CD14-positive monocyte (primary cell): Measurements from ENCODE around the gene STRBP. TPM values are rescaled to one million over a fixed set of nuclear protein-coding genes. Genes with fewer than 3 reads are reported as not detected.

Experiments used
- DNase-seq, 3 donors: peaks; one replicate each; pipeline ENCODE4 v3.0.0-alpha.2; 2011 to 2022
- H2AFZ ChIP-seq: 2 replicates; pipeline ENCODE4 v1.6.0; 2012; ENCODE audit warnings: mild to moderate bottlenecking, low read depth, low read length, inconsistent platforms; ENCODE audit not compliant: insufficient read depth, poor library complexity, severe bottlenecking
- H3K27ac ChIP-seq, 2 donors: 1 replicate in 1 of 2; 2 replicates in 1 of 2; pipeline ENCODE4 v1.5.1; 2012 to 2013; ENCODE audit warnings: low read length in 2 of 2, control low read depth in 1 of 2, inconsistent platforms in 1 of 2, low read depth in 1 of 2, mild to moderate bottlenecking in 1 of 2
- H3K27me3 ChIP-seq, 2 donors: one replicate each; pipeline versions ENCODE4 v1.6.0 to v1.6.1; 2011 to 2013; ENCODE audit warnings: low read length in 2 of 2; ENCODE audit not compliant: control insufficient read depth in 2 of 2, insufficient read depth in 2 of 2
- H3K36me3 ChIP-seq, 2 donors: replicated peaks in 1 of 2; 1 replicate in 1 of 2; 2 replicates in 1 of 2; pipeline versions ENCODE4 v1.5.1 to v1.6.1; 2012 to 2013; ENCODE audit warnings: low read length in 2 of 2, control low read depth in 1 of 2, inconsistent platforms in 1 of 2, mild to moderate bottlenecking in 1 of 2; ENCODE audit not compliant: insufficient read depth in 2 of 2, control insufficient read depth in 1 of 2
- H3K4me1 ChIP-seq, 2 donors: 1 replicate in 1 of 2; 2 replicates in 1 of 2; pipeline versions ENCODE4 v1.5.1 to v1.6.1; 2012 to 2013; ENCODE audit warnings: low read length in 2 of 2, control low read depth in 1 of 2, inconsistent platforms in 1 of 2, mild to moderate bottlenecking in 1 of 2, moderate library complexity in 1 of 2; ENCODE audit not compliant: insufficient read depth in 2 of 2, control insufficient read depth in 1 of 2
- H3K4me2 ChIP-seq: replicated peaks from 2 replicates; pipeline ENCODE3; 2012; ENCODE audit warnings: low read length, moderate library complexity, mild to moderate bottlenecking; ENCODE audit not compliant: poor library complexity, severe bottlenecking; ENCODE audit errors: extremely low read depth
- H3K4me3 ChIP-seq, 3 experiments: fragments of 200-600 bp in 1 of 3; sonication (generic) in 1 of 3; replicated peaks in 1 of 3; 1 replicate in 2 of 3; 2 replicates in 1 of 3; pipeline ENCODE4 v1.5.1; 2011 to 2013; ENCODE audit warnings: low read length in 3 of 3, mild to moderate bottlenecking in 3 of 3, control low read depth in 2 of 3, low read depth in 2 of 3, inconsistent platforms in 1 of 3, moderate library complexity in 1 of 3
- H3K79me2 ChIP-seq: 2 replicates; pipeline ENCODE4 v1.6.0; 2012; ENCODE audit warnings: mild to moderate bottlenecking, control low read depth, inconsistent platforms, low read length, moderate library complexity; ENCODE audit not compliant: insufficient read depth
- H3K9ac ChIP-seq: 2 replicates; pipeline ENCODE4 v1.6.0; 2017; ENCODE audit warnings: low read length, mild to moderate bottlenecking; ENCODE audit not compliant: insufficient read depth, poor library complexity, severe bottlenecking
- H3K9me3 ChIP-seq, 2 donors: replicated peaks in 1 of 2; 1 replicate in 1 of 2; 2 replicates in 1 of 2; pipeline versions ENCODE4 v1.5.1 to v1.6.1; 2012 to 2013; ENCODE audit warnings: low read length in 2 of 2, control low read depth in 1 of 2; ENCODE audit not compliant: control insufficient read depth in 1 of 2, insufficient read depth in 1 of 2
- H4K20me1 ChIP-seq: 2 replicates; pipeline ENCODE4 v1.6.0; 2012; ENCODE audit warnings: mild to moderate bottlenecking, low read length, control low read depth, moderate library complexity; ENCODE audit not compliant: insufficient read depth
- H3K27ac Mint-ChIP-seq, 7 donors: one replicate each; pipeline ENCODE4 v1.8.0; 2020; ENCODE audit warnings: mild to moderate bottlenecking in 7 of 7, mixed read lengths in 7 of 7, moderate library complexity in 6 of 7, inconsistent platforms in 2 of 7
- H3K27me3 Mint-ChIP-seq, 3 donors: one replicate each; pipeline ENCODE4 v1.8.0; 2021 to 2022; ENCODE audit warnings: low read depth in 3 of 3, mild to moderate bottlenecking in 3 of 3, mixed read lengths in 3 of 3, moderate library complexity in 3 of 3, inconsistent platforms in 1 of 3
- H3K36me3 Mint-ChIP-seq, 2 donors: one replicate each; pipeline ENCODE4 v1.8.0; 2020; ENCODE audit warnings: mixed read lengths in 2 of 2, inconsistent platforms in 1 of 2, mild to moderate bottlenecking in 1 of 2
- H3K4me1 Mint-ChIP-seq: one replicate; pipeline ENCODE4 v1.8.0; 2020; ENCODE audit warnings: mild to moderate bottlenecking, mixed read lengths
- H3K4me3 Mint-ChIP-seq, 2 donors: one replicate each; pipeline ENCODE4 v1.8.0; 2020; ENCODE audit warnings: mild to moderate bottlenecking in 2 of 2, mixed read lengths in 2 of 2, moderate library complexity in 1 of 2
- H3K9me3 Mint-ChIP-seq, 7 donors: one replicate each; pipeline ENCODE4 v1.8.0; 2020 to 2022; ENCODE audit warnings: mixed read lengths in 7 of 7, mild to moderate bottlenecking in 6 of 7, moderate library complexity in 6 of 7, inconsistent platforms in 2 of 7
- CTCF ChIP-seq: fragments of 200-600 bp; IDR thresholded peaks from one replicate; pipeline ENCODE4 v1.8.0; 2022; ENCODE audit warnings: antibody characterized with exemption, mild to moderate bottlenecking
- WGBS: methylation state at CpG from one replicate; pipeline ENCODE4 v1.1.5; 2013; ENCODE audit warnings: missing lambda C conversion rate; ENCODE audit not compliant: insufficient coverage; 5-methylcytosine and 5-hydroxymethylcytosine counted together
- intact Hi-C, 2 donors: fragments of 100-400 bp; cut with micrococcal nuclease; formaldehyde crosslinking; loops; one replicate each; pipeline versions ENCODE4 v1.15.0 to v1.15.1; 2023
- polyA plus RNA-seq, 3 donors: library from polyadenylated mRNA; depleted of rRNA in 1 of 3; unstranded in 2 of 3; stranded (reverse) in 1 of 3; fragments of 300-500 nt in 2 of 3; fragments of >200 nt in 1 of 3; fragmentation: Illumina TruSeq in 2 of 3; gene quantifications; 1 replicate in 2 of 3; 2 replicates in 1 of 3; pipeline ENCODE4 v1.2.3, GENCODE V29; 2012 to 2021

STRBP gene
- polyA plus RNA-seq, 3 donors, result 0.97 to 1.9 (median 1.9) TPM

DNA sequence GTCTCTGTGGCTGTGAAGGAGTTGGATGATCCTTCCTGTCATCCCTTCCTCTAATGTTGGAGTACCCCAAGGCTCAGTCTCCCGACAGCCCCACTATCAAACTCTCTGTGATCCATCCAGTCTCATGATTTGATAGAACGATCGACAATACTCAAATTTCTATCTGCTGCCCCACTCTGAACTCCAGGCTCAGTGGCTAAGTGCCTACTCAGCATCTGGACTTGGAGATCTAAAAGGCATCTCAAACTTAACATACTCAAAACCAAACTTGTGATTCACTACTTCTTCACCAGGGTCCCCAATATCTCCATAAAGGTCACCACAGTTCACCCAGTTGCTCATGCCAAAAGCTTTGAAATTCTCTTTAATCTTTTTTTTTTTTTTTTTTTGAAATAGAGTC is 15.1 kb upstream of the STRBP start:
- H3K27ac Mint-ChIP-seq, result no peak overlapping the region
- peaks cover 0 to 6% (median 4%) of the 10 kb centered on the region in 7 donors for H3K9me3 Mint-ChIP-seq
- Histone ChIP-seq H3K4me2 (no peak overlapping the region), H3K4me1 (no peaks in the 10 kb centered on the region), H2AFZ (no peak overlapping the region), H3K9ac (no peak overlapping the region), H3K9me3 (no peaks in the 10 kb centered on the region), H3K79me2 (no peaks in the 10 kb centered on the region), H3K27me3 (peaks cover 0 to 4% of the 10 kb centered on the region in 2 donors), H4K20me1 (no peaks in the 10 kb centered on the region), H3K4me3 (no peak overlapping the region), H3K27ac (no peak overlapping the region), H3K36me3 (no peaks in the 10 kb centered on the region)
- no peaks in the 10 kb centered on the region for H3K4me1 Mint-ChIP-seq
- no peak for DNase-seq
- no peak overlapping the region for H3K4me3 Mint-ChIP-seq
- H3K36me3 Mint-ChIP-seq, result no peaks in the 10 kb centered on the region
- H3K27me3 Mint-ChIP-seq, result peaks cover 0 to 8% (median 1%) of the 10 kb centered on the region in 3 donors
- intact Hi-C loops, result no loop called here
- 100% methylated on average over 2 of the region's 3 CpGs for WGBS
- no peak for TF ChIP-seq CTCF

- no peak overlapping the region for H3K9ac ChIP-seq
- no peak overlapping the region for H3K4me3 Mint-ChIP-seq
- H3K9me3 ChIP-seq, result no peaks in the 10 kb centered on the region
- H3K4me1 Mint-ChIP-seq, result no peaks in the 10 kb centered on the region
- H3K4me1 ChIP-seq, result no peaks in the 10 kb centered on the region
- peaks cover 0 to 8% (median 1%) of the 10 kb centered on the region in 3 donors for H3K27me3 Mint-ChIP-seq
- no peak for TF ChIP-seq CTCF
- DNase-seq, result no peak
- peaks cover 0 to 4% of the 10 kb centered on the region in 2 donors for H3K27me3 ChIP-seq
- H3K9me3 Mint-ChIP-seq, result peaks cover 0 to 6% (median 4%) of the 10 kb centered on the region in 7 donors
- H2AFZ ChIP-seq, result no peak overlapping the region
- 98% methylated on average over 4 of the region's 5 CpGs for WGBS
- H3K79me2 ChIP-seq, result no peaks in the 10 kb centered on the region
- no peak overlapping the region for H3K27ac ChIP-seq
- no peak overlapping the region for H3K4me3 ChIP-seq
- no peaks in the 10 kb centered on the region for H3K36me3 Mint-ChIP-seq
- intact Hi-C loops, result no loop called here
- no peak overlapping the region for H3K27ac Mint-ChIP-seq
- no peak overlapping the region for H3K4me2 ChIP-seq
- H4K20me1 ChIP-seq, result no peaks in the 10 kb centered on the region
- H3K36me3 ChIP-seq, result no peaks in the 10 kb centered on the region
Measured at GRCh38 chr9:123283048-123283408, 14.6 kb upstream of the STRBP start.
